Measurements from ENCODE around the gene LPIN2. TPM values are rescaled to one million over a fixed set of nuclear protein-coding genes. Genes with fewer than 3 reads are reported as not detected.

LPIN2 gene
- total and polyA plus RNA-seq, 4 donors = 58.6 to 284 (median 103) TPM

GRCh38 chr18:3044931-3045698 is 32.2 kb upstream of the LPIN2 start (continued):
- no peak for TF ChIP-seq JUND (IDR thresholded peaks at IDR 0.05)
- TF ChIP-seq EGR1 (IDR thresholded peaks at IDR 0.05; ENCODE audit: low read depth in 2 of 2) = no peak
- no peak for TF ChIP-seq FOXA1 (IDR thresholded peaks at IDR 0.05)
- no peak for TF ChIP-seq HNF4A (conservative IDR thresholded peaks at IDR 0.05)
- no peak for TF ChIP-seq HNF4G (IDR thresholded peaks at IDR 0.05)
- no peak for TF ChIP-seq ATF3 (IDR thresholded peaks at IDR 0.05)
- TF ChIP-seq TAF1 (conservative IDR thresholded peaks at IDR 0.05) = no peak

GRCh38 chr18:3042379-3042778 is 29.4 kb upstream of the LPIN2 start:
- H3K4me3 ChIP-seq (ENCODE audit: low read depth in 1 of 3, low read length in 3 of 3) = no peak overlapping the region
- no peaks in the 10 kb centered on the region for H3K27me3 ChIP-seq (ENCODE audit: control insufficient read depth in 4 of 4, insufficient read depth in 4 of 4, low read length in 3 of 4)
- no peak for DNase-seq (ENCODE audit: low spot score)
- H3K36me3 ChIP-seq (ENCODE audit: control insufficient read depth in 4 of 4, insufficient read depth in 3 of 4, low read depth in 1 of 4, low read length in 3 of 4) = no peaks in the 10 kb centered on the region
- no peaks in the 10 kb centered on the region for H3K9me3 ChIP-seq (ENCODE audit: control insufficient read depth in 4 of 4, low read length in 3 of 4)
- no peak for TF ChIP-seq REST (IDR thresholded peaks at IDR 0.05)
- no peak for TF ChIP-seq FOXA2 (IDR thresholded peaks at IDR 0.05)
- no peak for TF ChIP-seq EGR1 (IDR thresholded peaks at IDR 0.05; ENCODE audit: low read depth in 2 of 2)
- TF ChIP-seq ATF3 (IDR thresholded peaks at IDR 0.05) = no peak
- TF ChIP-seq GABPA (IDR thresholded peaks at IDR 0.05 in 1 of 2, conservative IDR thresholded peaks at IDR 0.05 in 1 of 2) = no peak
- TF ChIP-seq CTCF (IDR thresholded peaks at IDR 0.05; ENCODE audit: low read depth, low read length, missing input control) = no peak
- no peak for TF ChIP-seq HNF4A (conservative IDR thresholded peaks at IDR 0.05)
- no peak for TF ChIP-seq HNF4G (IDR thresholded peaks at IDR 0.05)
- no peak for TF ChIP-seq RXRA (IDR thresholded peaks at IDR 0.05)
- no peak for TF ChIP-seq JUND (IDR thresholded peaks at IDR 0.05)
- TF ChIP-seq RAD21 (IDR thresholded peaks at IDR 0.05) = no peak
- peaks cover 6 to 13% (median 9%) of the 10 kb centered on the region in 4 donors for H3K4me1 ChIP-seq (ENCODE audit: control insufficient read depth in 4 of 4, insufficient read depth in 4 of 4, low read length in 3 of 4)
- 77% methylated on average over 2 of the region's 2 CpGs for WGBS
- no peak overlapping the region for H3K27ac ChIP-seq (ENCODE audit: low read depth in 1 of 2, low read length in 2 of 2)
- no peak overlapping the region for H3K9ac ChIP-seq (ENCODE audit: low read depth in 1 of 2, low read length in 2 of 2)

GRCh38 chr18:3041843-3042242 is 28.9 kb upstream of the LPIN2 start:
- TF ChIP-seq EGR1 (IDR thresholded peaks at IDR 0.05; ENCODE audit: low read depth in 2 of 2) = no peak
- peaks cover 6 to 13% (median 10%) of the 10 kb centered on the region in 4 donors for H3K4me1 ChIP-seq (ENCODE audit: control insufficient read depth in 4 of 4, insufficient read depth in 4 of 4, low read length in 3 of 4)
- H3K9ac ChIP-seq (ENCODE audit: low read depth in 1 of 2, low read length in 2 of 2) = no peak overlapping the region
- H3K27me3 ChIP-seq (ENCODE audit: control insufficient read depth in 4 of 4, insufficient read depth in 4 of 4, low read length in 3 of 4) = no peaks in the 10 kb centered on the region
- H3K4me3 ChIP-seq (ENCODE audit: low read depth in 1 of 3, low read length in 3 of 3) = no peak overlapping the region
- H3K36me3 ChIP-seq (ENCODE audit: control insufficient read depth in 4 of 4, insufficient read depth in 3 of 4, low read depth in 1 of 4, low read length in 3 of 4) = no peaks in the 10 kb centered on the region
- no peak overlapping the region for H3K27ac ChIP-seq (ENCODE audit: low read depth in 1 of 2, low read length in 2 of 2)
- H3K9me3 ChIP-seq (ENCODE audit: control insufficient read depth in 4 of 4, low read length in 3 of 4) = no peaks in the 10 kb centered on the region
- DNase-seq (ENCODE audit: low spot score) = no peak
- WGBS = 89% methylated on average over 5 of the region's 5 CpGs
